ENCODE measurements around the gene SLC8A1. TPM values are rescaled to one million over a fixed set of nuclear protein-coding genes. Genes with fewer than 3 reads are reported as not detected.
A peak's percentile ranks its signal among the peaks of the same experiment; 100 is the strongest.

SLC8A1 gene
- total and polyA plus RNA-seq, 2 donors (not counting 1 experiment from before 2014, with no cell fraction given) = 17.4 to 109 TPM

DNA sequence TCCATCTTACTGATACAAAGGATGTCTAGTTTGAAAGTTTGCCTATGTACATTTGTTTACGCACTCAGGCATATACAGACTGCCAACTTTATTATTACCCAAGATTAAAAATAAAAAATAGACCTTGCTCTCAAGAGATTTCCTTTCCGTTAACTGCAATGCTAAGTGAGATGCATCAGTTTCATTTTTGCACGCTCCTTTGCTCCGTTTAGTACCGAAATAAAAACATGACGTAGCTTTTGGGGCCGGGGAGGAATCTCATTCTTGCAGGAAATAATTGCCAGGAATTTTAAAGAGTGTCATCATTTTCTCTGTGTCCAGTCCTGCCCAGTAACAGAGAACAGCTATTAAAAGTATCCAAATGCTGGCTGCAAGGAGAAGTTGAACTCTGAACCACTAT, 169.5 kb downstream of the SLC8A1 start:
- Histone ChIP-seq H2AFZ (ENCODE audit: low read length) (peak overlapping the region; percentile 55), H3K27ac (ENCODE audit: insufficient read depth, low read length) (peak overlapping the region; percentile 63), H3K4me3 (replicated peaks in 1 of 4; ENCODE audit: control extremely low read depth in 1 of 4, insufficient read depth in 1 of 4, low read depth in 3 of 4, low read length in 4 of 4) (peak overlapping the region; percentile 39 to 57 (median 45)), H3K4me1 (ENCODE audit: control insufficient read depth, extremely low read depth, insufficient read depth, low read length) (peaks cover 20% of the 10 kb centered on the region), H4K20me1 (ENCODE audit: control insufficient read depth, extremely low read depth, insufficient read depth, low read length) (no peaks in the 10 kb centered on the region), H3K9me3 (ENCODE audit: control insufficient read depth, insufficient read depth, low read depth, low read length) (no peaks in the 10 kb centered on the region), H3K4me2 (ENCODE audit: extremely low read depth, insufficient read depth, low read length) (peak overlapping the region; percentile 73), H3K9ac (ENCODE audit: insufficient read depth, low read length) (no peak overlapping the region), H3K27me3 (ENCODE audit: control insufficient read depth, insufficient read depth, low read length) (no peaks in the 10 kb centered on the region), H3K36me3 (ENCODE audit: control insufficient read depth, insufficient read depth, low read length) (no peaks in the 10 kb centered on the region), H3K79me2 (ENCODE audit: control insufficient read depth, insufficient read depth, low read length) (no peaks in the 10 kb centered on the region)
- peak in 1 of 2 donors; percentile 47 for DNase-seq (ENCODE audit: low read depth in 2 of 2)
- TF ChIP-seq, protein P1, sequence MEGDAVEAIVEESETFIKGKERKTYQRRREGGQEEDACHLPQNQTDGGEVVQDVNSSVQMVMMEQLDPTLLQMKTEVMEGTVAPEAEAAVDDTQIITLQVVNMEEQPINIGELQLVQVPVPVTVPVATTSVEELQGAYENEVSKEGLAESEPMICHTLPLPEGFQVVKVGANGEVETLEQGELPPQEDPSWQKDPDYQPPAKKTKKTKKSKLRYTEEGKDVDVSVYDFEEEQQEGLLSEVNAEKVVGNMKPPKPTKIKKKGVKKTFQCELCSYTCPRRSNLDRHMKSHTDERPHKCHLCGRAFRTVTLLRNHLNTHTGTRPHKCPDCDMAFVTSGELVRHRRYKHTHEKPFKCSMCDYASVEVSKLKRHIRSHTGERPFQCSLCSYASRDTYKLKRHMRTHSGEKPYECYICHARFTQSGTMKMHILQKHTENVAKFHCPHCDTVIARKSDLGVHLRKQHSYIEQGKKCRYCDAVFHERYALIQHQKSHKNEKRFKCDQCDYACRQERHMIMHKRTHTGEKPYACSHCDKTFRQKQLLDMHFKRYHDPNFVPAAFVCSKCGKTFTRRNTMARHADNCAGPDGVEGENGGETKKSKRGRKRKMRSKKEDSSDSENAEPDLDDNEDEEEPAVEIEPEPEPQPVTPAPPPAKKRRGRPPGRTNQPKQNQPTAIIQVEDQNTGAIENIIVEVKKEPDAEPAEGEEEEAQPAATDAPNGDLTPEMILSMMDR (conservative IDR thresholded peaks at IDR 0.05 in 1 of 2, IDR thresholded peaks at IDR 0.05 in 1 of 2; ENCODE audit: low read depth in 1 of 2, low read length in 2 of 2) = no peak
- TF ChIP-seq EZH2 (IDR thresholded peaks at IDR 0.05; ENCODE audit: low read length, missing control alignments) = no peak

DNA sequence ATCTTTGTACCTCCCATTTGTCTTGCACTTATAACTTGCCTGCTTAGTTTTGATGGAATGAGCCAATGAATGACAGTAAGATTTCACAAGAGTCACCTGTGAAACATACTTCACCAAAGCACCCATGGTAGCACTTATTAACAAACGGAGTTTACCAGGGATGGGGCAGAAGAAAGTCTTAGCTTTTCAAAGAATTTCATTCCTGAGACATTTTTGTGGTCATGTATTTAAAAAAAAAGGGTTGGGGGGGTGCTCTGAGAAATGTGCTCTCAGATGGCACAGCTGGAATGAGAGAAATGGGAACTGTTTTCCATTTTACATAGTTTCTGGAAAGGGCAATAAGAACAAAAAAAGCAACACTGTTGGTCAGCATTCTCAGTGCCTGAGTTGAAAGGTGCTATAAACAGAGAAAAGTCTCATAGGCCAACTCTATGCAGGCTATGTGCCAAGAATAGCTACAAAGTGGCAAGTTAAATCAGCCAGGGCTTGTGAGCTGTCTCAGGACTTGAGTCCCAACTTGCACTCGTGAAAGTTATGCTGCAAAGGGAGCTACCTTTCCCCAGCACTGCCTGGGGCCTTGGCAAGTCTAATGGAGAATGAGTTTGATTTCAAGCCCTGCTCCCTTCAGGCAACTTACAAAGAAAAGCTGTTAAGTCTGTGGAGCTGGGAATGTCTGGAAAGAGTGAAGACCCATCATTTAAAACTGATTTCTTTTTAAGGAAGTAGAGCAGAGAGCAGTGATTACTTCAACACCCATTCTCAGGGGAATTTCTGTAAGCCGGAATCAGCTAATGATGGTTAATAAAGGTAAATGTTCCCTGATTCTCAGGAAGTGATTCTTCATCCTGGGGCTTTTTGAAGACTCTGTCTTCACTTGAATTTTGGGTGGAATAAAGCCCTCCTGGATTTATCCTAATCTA, 170.6 kb downstream of the SLC8A1 start:
- Histone ChIP-seq H3K9me3 (ENCODE audit: control insufficient read depth, insufficient read depth, low read depth, low read length) (no peaks in the 10 kb centered on the region), H3K4me1 (ENCODE audit: control insufficient read depth, extremely low read depth, insufficient read depth, low read length) (peaks cover 20% of the 10 kb centered on the region), H3K36me3 (ENCODE audit: control insufficient read depth, insufficient read depth, low read length) (no peaks in the 10 kb centered on the region), H4K20me1 (ENCODE audit: control insufficient read depth, extremely low read depth, insufficient read depth, low read length) (no peaks in the 10 kb centered on the region), H3K79me2 (ENCODE audit: control insufficient read depth, insufficient read depth, low read length) (no peaks in the 10 kb centered on the region), H2AFZ (ENCODE audit: low read length) (peak overlapping the region; percentile 45), H3K27me3 (ENCODE audit: control insufficient read depth, insufficient read depth, low read length) (no peaks in the 10 kb centered on the region), H3K9ac (ENCODE audit: insufficient read depth, low read length) (no peak overlapping the region), H3K27ac (ENCODE audit: insufficient read depth, low read length) (peak overlapping the region; percentile 63), H3K4me2 (ENCODE audit: extremely low read depth, insufficient read depth, low read length) (peak overlapping the region; percentile 83), H3K4me3 (replicated peaks in 1 of 4; ENCODE audit: control extremely low read depth in 1 of 4, insufficient read depth in 1 of 4, low read depth in 3 of 4, low read length in 4 of 4) (no peak overlapping the region)
- no peak for TF ChIP-seq EZH2 (IDR thresholded peaks at IDR 0.05; ENCODE audit: low read length, missing control alignments)
- TF ChIP-seq, protein P1 (conservative IDR thresholded peaks at IDR 0.05 in 1 of 2, IDR thresholded peaks at IDR 0.05 in 1 of 2; ENCODE audit: low read depth in 1 of 2, low read length in 2 of 2) = no peak
- peak; percentile 88 to 90 for DNase-seq (ENCODE audit: low read depth in 2 of 2)

DNA sequence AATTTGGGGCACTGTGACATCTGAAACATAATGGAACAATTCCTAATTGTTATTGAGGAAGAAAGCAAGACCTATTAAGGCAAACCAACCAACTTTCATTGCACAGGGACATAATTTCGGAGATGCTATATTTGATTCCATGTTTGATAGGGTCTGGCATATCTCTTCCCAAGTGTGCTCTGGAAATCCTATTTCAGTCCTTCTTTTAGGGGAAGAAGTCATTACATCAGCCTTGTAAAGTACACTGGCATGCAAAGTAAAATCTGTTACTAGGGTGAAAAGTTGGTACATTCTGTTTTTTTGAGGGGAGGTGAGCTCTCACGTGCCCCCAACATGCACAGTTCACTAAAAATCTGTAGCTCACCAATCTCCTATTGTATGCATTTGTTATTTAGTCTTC, 172.4 kb downstream of the SLC8A1 start:
- Histone ChIP-seq H3K9me3 (ENCODE audit: control insufficient read depth, insufficient read depth, low read depth, low read length) (no peaks in the 10 kb centered on the region), H3K4me3 (replicated peaks in 1 of 4; ENCODE audit: control extremely low read depth in 1 of 4, insufficient read depth in 1 of 4, low read depth in 3 of 4, low read length in 4 of 4) (peak overlapping the region in 2 of 4 experiments; percentile 41 to 62), H3K4me2 (ENCODE audit: extremely low read depth, insufficient read depth, low read length) (peak overlapping the region; percentile 77), H3K9ac (ENCODE audit: insufficient read depth, low read length) (no peak overlapping the region), H3K36me3 (ENCODE audit: control insufficient read depth, insufficient read depth, low read length) (no peaks in the 10 kb centered on the region), H4K20me1 (ENCODE audit: control insufficient read depth, extremely low read depth, insufficient read depth, low read length) (no peaks in the 10 kb centered on the region), H3K79me2 (ENCODE audit: control insufficient read depth, insufficient read depth, low read length) (no peaks in the 10 kb centered on the region), H2AFZ (ENCODE audit: low read length) (no peak overlapping the region), H3K4me1 (ENCODE audit: control insufficient read depth, extremely low read depth, insufficient read depth, low read length) (peaks cover 20% of the 10 kb centered on the region), H3K27ac (ENCODE audit: insufficient read depth, low read length) (no peak overlapping the region), H3K27me3 (ENCODE audit: control insufficient read depth, insufficient read depth, low read length) (no peaks in the 10 kb centered on the region)
- TF ChIP-seq, protein P1 (conservative IDR thresholded peaks at IDR 0.05 in 1 of 2, IDR thresholded peaks at IDR 0.05 in 1 of 2; ENCODE audit: low read depth in 1 of 2, low read length in 2 of 2) = no peak
- TF ChIP-seq EZH2 (IDR thresholded peaks at IDR 0.05; ENCODE audit: low read length, missing control alignments) = no peak
- DNase-seq (ENCODE audit: low read depth in 2 of 2) = no peak
